HG03342 (cell line): ENCODE measurements around the gene RANBP6.
"Not testable (repeated sequence)": the region's sequence is repeated elsewhere in the genome, so short reads cannot be mapped to it uniquely, and the experiment has no call there.

ENCODE experiments used
- ATAC-seq: cut with Tn5 transposase; IDR thresholded peaks from one replicate; pipeline ENCODE4 v1.9.1; 2021; ENCODE audit warnings: mild to moderate bottlenecking, moderate library complexity; ENCODE audit not compliant: unreplicated experiment

RANBP6 gene

DNA sequence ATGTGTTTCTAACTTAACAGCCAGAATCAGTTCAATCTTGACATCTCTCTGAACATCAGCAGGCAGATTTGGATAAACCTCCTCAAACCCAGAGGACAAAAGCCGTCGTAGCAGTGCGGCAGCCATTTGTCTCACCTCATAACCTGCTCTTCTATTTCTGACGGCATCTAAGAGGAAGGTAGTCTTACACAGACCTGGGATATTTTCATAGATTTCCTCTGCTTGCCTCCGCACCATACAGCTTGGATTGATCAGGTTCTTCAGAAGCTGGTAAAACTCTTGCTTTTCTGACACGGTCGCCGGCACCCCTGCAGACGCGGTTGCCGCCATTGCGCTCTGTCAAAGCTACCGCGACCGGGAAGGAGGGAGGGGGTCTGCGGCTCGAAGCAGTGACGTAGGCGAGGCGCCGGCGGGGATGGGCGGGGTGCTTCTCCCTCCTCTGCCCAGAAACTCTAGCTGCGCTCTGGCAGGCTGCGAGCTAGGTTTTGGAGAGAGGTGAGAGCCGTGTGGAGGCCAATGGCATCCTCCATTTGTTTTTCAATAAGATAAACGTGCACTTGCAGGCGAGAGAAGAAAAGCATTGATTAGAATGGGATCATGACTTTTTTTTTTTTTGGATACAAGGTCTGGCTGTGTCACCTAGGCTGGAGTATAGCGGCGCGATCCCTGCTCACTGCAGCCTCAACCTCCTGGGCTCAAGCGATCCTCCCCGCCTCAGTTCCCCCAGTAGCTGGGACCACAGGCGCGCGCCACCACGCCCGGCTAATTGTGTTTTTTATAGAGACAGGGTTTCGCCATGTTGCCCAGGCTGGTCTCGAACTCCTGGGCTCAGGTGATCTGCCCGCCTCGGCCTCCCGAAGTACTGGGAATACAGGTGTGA lies at the start of gene RANBP6:
RANBP6 (minus strand) TSS at position 347 of the 880 bp plus-strand sequence; CDS start at position 330, 17 bp downstream.
- ATAC-seq: peak; percentile 99

- not testable (repeated sequence) for ATAC-seq
These were observed 47.7 kb upstream of the RANBP6 start for GRCh38 chr9:6063146-6063545.

DNA sequence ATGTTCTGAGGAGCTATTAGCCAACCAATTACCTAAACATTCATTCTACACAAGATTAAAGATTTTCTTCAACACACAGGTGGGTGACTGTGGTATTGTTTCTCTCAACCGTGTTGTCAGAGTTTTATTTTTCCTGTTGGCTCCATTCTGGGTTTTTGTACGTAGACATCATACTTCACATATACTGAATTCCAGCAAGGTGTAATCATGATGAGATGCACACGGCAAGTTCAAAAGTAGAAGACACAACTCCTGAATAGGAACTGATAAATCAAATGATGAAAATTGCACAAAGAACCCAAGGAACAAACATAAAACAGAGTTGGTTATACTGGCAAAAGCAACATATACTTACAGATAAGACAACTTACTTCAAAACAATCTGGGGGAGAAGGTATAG lies 40.2 kb upstream of the RANBP6 start:
- no peak for ATAC-seq

GRCh38 chr9:6055216-6055615 lies 39.8 kb upstream of the RANBP6 start:
- ATAC-seq: peak; percentile 59

DNA sequence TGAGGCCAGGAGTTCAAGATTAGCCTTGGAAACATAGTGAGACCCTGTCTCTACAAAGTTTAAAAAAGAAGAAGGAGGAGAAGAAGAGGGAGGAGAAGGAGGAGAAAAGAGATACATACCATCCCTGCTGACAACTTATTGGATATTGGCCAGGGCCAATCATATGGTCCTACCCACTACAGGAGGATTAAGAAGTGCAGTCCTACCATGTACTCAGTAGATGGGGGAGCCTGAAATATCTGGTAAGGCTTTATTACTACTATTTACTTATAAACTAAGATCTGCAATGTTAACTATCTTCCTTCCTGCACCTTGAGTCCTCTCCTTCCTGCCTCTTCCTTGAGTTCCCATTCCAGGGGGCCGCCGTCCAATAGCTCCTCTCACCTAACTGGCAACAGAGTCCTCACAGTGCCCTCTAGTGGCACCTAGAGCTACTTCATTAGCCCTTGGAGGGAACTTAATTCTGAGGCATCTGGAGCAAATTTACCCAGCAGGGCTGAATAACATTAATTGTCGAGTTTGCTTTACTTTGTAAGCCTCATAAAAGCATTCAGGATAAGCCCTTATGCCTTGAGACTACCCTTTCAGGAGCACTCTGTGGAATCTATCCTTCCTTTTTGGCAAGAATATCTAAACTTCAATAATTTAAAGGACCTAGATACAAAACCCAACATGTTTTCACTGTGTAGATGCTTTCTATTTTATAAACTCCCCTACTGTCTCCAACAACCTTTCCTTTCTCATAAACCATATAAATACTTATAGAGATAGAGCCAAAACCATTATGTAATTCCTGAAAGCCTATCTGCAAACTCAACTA lies 39.1 kb upstream of the RANBP6 start:
- ATAC-seq: no peak

GRCh38 chr9:6052293-6052919 lies 37.0 kb upstream of the RANBP6 start:
- no peak for ATAC-seq

- peak; percentile 49 for ATAC-seq
These were observed 36.1 kb upstream of the RANBP6 start for GRCh38 chr9:6051511-6051950.

- no peak for ATAC-seq
These were observed 34.4 kb upstream of the RANBP6 start for GRCh38 chr9:6049798-6050197.

DNA sequence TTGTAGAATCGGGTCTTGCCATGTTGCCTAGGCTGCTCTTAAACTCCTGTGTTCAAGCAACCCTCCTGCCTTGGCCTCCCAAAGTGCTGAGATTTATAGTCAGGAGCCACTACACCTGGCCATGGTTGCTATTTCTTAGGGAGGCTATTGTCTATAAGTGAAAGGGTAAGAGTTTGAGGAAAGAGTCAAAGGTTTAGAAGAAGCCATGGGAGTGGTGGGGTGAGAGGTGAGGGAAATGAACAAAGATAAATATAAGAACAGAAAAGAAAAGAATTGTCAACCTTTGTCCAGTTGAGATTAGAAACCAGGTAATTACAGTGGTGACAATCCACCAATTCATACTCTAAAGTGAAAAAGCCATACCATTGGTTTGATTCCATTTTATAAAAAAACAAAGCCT lies 32.6 kb upstream of the RANBP6 start:
- ATAC-seq: no peak

DNA sequence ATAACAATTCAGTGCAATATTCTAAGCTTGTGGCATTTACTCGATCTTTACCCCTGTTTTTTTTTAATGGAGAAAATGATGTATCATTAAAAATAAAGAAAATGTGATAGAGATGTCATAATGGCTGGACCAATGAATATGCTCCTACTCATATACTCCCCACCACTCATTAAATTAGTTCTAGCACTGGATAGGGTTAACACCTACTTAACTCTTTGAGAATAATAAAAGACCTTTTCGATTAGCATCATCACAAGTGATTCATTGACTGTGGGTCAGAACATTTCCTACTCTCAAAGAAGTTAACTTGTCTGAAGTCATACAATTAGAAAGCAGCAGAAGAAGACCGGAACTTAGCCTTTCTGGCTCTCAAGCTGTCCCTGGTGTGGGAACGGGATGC lies 31.6 kb upstream of the RANBP6 start:
- ATAC-seq: no peak

GRCh38 chr9:6045364-6045763 lies 29.9 kb upstream of the RANBP6 start:
- no peak for ATAC-seq

DNA sequence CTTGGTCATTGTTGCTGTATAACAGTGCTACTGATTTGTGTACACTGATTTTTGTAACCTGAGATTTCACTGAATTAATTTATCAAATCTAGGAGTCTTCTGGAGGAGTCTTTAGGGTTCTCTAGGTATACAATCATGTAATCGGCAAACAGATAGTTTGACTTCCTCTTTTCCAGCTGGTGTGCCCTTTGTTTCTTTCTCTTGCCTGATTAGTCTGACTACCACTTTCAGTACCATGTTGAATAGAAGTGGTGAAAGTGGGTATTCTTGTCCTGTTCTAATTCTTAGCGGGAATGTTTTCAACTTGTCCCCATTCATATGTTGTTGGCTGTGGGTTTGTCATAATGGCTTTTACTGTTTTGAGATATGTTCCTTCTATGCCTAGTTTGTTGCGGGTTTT lies 24.7 kb upstream of the RANBP6 start:
- no peak for ATAC-seq

DNA sequence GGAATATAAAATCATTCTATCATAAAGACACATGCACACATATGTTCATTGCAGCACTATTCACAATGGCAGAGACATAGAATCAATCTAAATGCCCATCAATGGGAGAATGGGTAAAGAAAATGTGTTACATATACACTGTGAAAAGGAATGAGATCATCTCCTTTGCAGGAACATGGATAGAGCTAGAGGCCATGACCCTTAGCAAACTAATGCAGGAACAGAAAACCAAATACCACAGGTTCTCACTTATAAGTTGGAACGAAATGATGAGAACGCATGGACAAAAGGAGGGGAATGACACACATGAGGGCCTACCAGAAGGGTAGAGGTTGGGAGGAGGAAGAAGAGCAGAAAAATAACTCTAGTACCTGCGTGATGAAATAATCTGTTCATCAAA lies 21.0 kb upstream of the RANBP6 start:
- no peak for ATAC-seq

DNA sequence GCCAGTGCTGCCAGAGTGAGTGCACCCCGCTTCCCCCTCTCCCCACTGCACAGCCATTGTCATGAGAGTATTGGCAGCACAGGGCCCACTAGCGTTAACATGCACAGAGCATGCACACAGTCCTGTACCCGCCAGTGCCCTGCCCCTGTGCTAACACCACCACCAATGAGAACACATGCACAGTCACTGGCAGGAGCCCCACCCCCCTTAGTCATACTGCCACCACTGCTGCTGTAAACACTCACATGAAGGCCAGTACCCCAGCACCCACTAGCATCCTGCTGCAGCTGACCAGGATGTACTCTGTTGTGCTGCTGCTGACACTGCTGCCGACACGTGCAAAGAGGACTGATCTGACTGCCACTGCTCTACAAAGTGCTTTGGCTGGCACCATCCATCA lies 19.5 kb upstream of the RANBP6 start:
- no peak for ATAC-seq

DNA sequence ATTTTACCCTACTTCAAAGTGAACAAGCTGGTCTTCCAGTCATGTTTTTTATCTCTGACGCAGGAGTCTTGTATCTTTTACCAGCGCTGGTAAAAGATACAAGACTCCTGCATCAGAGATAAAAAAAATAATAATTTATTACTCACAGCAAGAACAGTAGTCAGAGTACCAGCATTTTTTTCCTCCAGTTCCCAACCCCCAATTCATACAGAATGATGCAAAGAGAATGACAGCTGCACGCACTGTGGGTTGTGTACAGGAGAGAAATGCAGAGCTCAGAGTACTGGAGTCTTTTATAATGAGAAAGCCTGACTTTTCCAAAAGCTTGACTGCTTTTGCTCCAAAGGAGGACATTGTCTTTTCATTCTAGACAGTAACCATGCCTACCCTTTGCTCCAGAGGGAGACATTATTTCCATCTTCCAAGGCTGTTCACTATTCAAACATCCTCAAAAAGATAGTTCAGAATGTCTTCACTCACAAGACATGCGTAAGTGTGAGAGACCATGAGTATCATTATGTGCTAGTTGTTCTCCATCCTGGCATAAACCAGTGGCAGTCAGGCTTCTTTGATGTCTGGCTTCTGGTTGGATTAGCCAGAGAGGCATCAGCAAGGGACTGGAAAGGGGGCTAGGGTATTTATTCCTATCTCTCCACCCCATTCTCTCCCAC lies 14.3 kb upstream of the RANBP6 start:
- no peak for ATAC-seq

GRCh38 chr9:6024035-6024554 lies 8.7 kb upstream of the RANBP6 start:
- ATAC-seq: peak; percentile 80

DNA sequence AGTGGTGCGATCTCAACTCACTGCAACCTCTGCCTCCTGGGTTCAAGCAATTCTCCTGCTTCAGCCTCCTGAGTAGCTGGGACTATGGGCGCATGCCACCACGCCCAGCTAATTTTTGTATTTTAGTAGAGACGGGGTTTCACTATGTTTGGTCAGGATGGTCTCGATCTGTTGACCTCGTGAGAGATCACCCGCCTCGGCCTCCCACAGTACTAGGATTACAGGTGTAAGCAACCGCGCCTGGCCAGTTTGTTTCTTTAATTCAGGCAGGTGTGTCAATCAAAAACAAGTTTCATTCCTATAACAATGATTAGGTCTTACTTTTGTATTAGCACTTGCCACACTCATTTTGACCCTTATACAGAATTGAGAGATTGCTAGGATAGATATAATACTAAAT lies 1.6 kb upstream of the RANBP6 start:
- ATAC-seq: not testable (repeated sequence)

GRCh38 chr9:6014670-6015270 lies 654 bp downstream of the RANBP6 start:
- no peak for ATAC-seq

- ATAC-seq: peak; percentile 67
These were observed 7.0 kb downstream of the RANBP6 start for GRCh38 chr9:6008169-6008979.
